Breast epithelium (tissue), 3 donors: Measurements from ENCODE around the gene NIF3L1.

Experiments
- POLR2A ChIP-seq: fragments of 450-650 bp; IDR thresholded peaks from one replicate; pipeline ENCODE4 v1.6.1; 2016; ENCODE audit warnings: antibody characterized with exemption, mild to moderate bottlenecking, moderate library complexity
- POLR2AphosphoS5 ChIP-seq, 3 donors: sonication (generic); formaldehyde crosslinking; IDR thresholded peaks; one replicate each; pipeline ENCODE4 v1.6.1; 2017; ENCODE audit warnings: antibody characterized with exemption in 3 of 3

DNA sequence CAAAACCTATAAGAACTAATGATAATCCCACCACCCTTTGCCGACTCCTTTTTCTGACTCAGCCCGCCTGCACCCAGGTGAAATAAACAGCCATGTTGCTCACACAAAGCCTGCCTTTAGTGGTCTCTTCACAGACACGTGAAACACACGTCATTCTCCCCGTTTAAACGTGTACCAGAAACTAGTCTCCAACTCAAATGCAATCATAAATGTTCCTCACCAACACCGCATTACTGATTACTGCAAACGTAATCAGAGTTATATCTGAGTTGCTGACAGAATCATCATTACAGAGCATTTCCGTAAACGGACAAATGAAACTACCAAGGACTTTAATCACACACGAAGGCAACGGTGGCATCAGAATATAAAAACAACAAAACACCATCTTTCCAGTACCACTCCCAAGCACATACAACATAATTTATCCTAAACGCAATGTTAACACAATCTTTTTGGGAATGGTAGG is 26.6 kb upstream of the NIF3L1 start:
- TF ChIP-seq POLR2A (peak; percentile 17), POLR2AphosphoS5 (IDR thresholded peaks at IDR 0.05) (peak in 2 of 3 donors; percentile 50 to 69)
